HK-2 (cell line): ENCODE data around the gene GTF2F2.
"Not testable (repeated sequence)": the region's sequence is repeated elsewhere in the genome, so short reads cannot be mapped to it uniquely, and the experiment has no call there.

Source experiments
- DNase-seq: peaks from one replicate; pipeline ENCODE4 v3.0.0-alpha.2; 2018; ENCODE audit not compliant: unreplicated experiment

The GTF2F2 gene

DNA sequence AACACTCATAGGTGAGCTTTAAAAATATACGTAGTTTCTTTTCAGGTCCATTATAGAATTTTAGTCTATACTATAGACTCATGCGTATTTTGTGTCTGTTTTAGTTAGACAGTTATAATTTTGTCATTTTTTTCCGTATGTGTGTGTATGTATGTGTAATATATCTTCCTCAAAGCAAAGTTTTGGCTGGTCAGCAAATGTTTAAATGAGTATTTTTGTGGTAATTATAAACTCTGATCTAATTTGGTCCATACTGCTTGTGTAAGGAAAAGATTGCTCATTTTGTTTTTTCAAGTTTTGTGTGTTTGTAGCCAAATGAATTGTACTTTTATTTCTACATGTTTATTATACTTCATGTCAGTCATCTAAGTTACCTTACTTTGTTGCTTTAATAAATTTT lies 60.0 kb downstream of the GTF2F2 start:
- no peak for DNase-seq

DNA sequence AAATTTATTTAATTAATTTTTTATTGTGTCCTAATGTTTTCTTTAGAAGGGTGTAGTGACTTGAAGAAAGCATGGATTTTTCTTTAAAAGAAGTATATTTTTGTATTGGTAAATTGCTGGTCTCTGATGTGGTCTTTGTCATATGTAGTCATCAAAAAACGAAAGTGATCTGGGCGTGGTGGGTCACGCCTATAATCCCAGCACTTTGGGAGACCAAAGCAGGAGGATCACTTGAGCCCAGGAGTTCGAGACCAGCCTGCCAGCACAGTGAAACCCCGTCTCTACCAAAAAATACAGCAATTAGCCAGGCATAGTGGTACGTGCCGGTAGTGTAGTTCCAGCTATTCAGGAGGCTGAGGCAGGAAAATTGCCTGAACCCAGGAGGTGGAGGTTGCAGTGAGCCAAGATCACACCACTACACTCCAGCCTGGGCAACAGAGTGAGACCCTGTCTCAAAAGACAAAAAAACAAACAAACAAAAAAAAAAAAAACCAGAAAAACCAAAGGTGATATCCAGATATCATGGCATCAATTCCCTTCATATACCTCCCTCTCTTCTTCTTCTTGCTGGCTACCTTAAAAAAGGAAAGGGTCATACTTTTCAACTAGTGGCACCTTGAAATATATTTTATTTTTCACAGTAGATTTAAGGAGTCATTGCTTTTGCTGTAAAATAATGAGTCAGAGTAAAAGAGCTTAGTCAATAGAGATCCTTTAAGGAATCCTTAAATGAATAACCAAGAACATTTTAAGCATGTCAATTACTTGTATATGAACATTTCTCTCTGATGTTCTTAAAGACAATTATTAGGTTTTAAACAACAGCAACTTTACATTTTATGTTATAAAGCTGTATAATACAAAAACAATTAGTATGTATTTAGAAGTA lies 60.6 kb downstream of the GTF2F2 start:
- no peak for DNase-seq

DNA sequence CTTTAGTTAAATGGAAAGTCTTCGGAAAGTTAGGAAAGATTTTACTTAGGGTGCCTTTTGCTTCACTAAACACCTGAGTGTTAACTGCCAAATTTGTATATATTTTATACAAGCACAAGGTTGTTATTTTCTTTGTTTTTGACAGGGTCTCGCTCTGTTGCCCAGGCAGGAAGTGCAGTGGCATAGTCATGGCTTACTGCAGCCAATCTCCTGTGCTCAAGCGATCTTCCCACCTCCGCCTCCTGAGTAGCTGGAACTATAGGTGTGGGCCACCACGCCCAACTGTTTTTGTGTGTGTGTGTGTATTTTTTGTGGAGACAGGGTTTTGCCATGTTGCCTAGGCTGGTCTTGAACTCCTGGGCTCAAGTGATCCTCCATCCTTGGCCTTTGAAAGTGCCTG lies 64.4 kb downstream of the GTF2F2 start:
- DNase-seq, result no peak

GRCh38 chr13:45185286-45185685 lies 65.0 kb downstream of the GTF2F2 start:
- DNase-seq, result no peak

- DNase-seq, result not testable (repeated sequence)
These were observed 68.8 kb downstream of the GTF2F2 start for GRCh38 chr13:45189077-45189476.

GRCh38 chr13:45189511-45189910 lies 69.2 kb downstream of the GTF2F2 start:
- not testable (repeated sequence) for DNase-seq

DNA sequence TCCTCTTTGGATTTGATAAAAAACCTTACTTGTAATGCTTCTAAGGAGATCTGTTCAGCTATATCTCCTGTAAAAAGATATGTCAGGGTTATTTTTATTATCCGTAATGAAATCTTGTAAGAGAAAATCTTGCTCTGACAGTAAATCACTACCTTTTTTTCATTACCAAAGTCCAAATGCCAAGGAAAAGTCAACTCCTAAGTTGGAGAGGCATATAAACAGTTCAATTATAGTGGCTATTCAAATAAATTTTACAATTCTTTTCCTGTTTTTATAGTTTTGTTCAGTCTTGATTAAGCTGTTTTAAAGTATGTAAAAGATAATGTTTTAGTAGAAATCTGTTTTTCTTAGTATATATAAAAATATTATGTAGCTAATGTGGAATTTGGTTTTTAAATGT lies 71.6 kb downstream of the GTF2F2 start:
- DNase-seq, result no peak

GRCh38 chr13:45194081-45194939 lies 74.0 kb downstream of the GTF2F2 start:
- no peak for DNase-seq

- no peak for DNase-seq
These were observed 75.1 kb downstream of the GTF2F2 start for GRCh38 chr13:45195421-45195820.

DNA sequence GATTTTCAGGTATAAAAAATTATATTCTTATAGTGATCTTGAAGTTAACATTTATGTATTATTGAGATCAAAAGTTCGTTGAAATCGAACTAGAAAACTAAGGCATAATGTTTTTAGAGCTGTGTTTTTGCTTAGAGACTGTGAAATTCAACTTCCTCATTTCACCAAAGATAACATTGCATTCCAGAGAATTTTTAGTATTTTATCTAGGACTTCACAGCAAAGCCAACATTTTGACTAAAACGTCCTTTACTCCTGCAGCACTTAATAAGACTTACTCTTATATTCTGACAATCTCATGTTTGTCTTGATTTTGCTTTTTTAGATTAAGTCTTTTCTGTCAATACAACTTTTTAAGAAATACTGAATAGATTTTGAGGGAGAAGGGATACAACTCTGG lies 75.8 kb downstream of the GTF2F2 start:
- DNase-seq, result no peak

DNA sequence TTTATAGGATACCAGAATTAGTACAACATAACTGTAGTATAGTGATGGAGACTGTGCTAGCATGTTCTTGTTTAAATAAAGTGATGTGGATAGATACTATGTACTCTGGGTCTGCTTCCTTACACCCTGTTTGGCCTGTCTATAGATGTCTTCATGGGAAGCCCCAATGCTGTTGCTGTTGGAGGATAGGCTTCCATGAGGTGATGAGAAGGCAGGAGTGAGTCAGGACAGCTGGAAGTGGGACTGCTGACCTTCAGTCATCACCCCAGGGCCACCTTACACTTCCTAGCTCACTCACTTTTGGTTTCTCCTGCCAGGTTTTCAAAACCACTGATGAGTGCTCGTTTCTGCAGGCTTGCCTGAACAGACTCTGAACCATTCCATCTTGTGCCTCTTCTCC lies 76.3 kb downstream of the GTF2F2 start:
- DNase-seq, result peak; percentile 40

DNA sequence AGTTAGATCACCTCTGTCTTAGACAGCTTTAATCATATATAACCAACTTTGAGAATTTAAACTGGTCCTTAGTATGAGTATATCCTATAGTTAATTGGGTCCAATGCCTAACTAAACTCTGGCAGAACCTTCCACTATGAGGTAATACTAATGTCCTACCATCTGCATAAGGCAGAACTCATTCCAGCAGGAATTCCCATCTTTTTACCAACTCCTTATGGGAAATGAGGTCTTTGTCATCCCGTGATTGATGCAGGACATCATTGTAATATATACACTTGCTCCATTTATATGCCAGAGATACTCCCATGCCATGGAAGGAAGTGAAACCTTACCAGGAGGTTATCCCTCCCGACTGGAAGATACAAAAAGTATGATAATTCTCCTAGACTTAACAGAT lies 77.7 kb downstream of the GTF2F2 start:
- DNase-seq, result no peak

- no peak for DNase-seq
These were observed 78.6 kb downstream of the GTF2F2 start for GRCh38 chr13:45198924-45199323.

DNA sequence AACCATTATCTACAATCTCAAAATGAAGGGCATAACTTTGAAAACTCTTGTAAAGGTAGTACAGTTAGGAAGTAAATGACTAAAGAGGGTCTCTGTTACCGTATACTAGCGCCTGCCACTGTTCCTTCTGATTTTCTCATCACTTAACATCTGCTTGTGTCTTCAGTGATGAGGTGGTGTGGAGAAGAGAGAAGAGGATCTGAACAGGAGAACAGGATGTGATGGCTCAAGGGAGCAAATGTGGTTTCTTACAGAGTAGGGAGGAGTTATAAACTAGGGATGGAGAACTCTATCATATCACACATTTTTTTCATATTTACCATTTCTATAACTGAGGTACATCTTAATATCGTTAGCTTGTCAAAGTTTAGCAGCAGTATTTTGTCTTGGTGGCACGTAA lies 79.4 kb downstream of the GTF2F2 start:
- DNase-seq, result no peak

- DNase-seq, result no peak
These were observed 80.5 kb downstream of the GTF2F2 start, which contains the start of gene KCTD4 for GRCh38 chr13:45200701-45201232. Gene KCTD4, minus strand, starts transcription at chr13:45201045. Its CDS starts 6,478 bp downstream, at chr13:45194567.

GRCh38 chr13:45205124-45205523 lies 84.8 kb downstream of the GTF2F2 start:
- DNase-seq, result no peak

- DNase-seq, result no peak
These were observed 86.0 kb downstream of the GTF2F2 start for GRCh38 chr13:45206340-45206739.

GRCh38 chr13:45207319-45207718 lies 87.0 kb downstream of the GTF2F2 start:
- DNase-seq, result no peak

DNA sequence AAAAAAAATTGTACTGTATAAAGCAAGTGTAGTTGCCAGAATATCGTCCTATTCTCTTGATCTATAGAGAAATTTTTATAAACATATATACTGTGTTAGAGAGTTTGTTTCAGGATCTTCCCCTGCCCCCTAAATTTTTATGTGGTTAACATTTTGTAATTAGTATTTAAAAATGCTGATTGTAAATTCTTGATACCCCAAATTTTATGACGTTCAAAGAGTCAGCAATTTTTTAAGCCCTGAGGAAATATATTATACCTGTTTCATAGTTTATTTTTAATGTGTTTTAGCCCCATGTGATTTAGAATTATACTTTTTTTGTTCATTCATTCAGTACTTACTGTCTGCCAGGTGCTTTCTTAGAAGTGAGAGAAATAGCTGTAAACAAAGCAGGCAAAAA lies 87.8 kb downstream of the GTF2F2 start:
- DNase-seq, result no peak

GRCh38 chr13:45209229-45209628 lies 88.9 kb downstream of the GTF2F2 start:
- DNase-seq, result no peak

DNA sequence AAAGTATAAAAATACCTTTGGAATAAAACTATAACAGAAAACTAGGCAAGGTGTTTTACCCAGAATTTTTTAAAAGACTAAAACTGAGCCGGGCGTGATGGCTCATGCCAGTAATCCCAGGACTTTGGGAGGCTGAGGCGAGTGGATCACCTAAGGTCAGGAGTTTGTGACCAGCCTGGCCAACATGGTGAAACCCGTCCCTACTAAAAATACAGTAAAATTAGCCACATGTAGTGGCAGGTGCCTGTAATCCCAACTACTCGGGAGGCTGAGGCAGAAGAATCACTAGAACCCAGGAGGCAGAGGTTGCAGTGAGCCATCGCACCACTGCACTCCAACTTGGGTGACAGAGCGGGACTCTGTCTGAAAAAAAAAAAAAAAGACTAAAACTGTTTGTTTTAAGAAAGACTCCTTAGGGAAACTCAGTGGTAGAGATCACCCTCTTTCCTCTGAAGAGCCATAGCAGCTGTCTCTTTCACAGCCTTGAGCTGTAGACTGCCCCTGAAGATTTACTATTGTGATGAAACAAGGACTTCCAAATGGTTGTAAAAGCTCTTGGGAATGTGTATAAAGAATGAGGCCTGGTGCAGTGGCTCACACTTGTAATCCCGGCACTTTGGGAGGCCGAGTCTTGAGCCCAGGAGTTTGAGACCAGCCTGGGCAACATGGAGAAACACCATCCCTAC lies 95.2 kb downstream of the GTF2F2 start:
- DNase-seq, result no peak

- no peak for DNase-seq
These were observed 95.9 kb downstream of the GTF2F2 start for GRCh38 chr13:45216193-45216592.
